Measurements from ENCODE around the gene MTCH2. TPM values are rescaled to one million over a fixed set of nuclear protein-coding genes. Genes with fewer than 3 reads are reported as not detected.

MTCH2 gene
- total and polyA plus RNA-seq, 2 experiments from 2014 or later: 72.6 to 271 TPM

DNA sequence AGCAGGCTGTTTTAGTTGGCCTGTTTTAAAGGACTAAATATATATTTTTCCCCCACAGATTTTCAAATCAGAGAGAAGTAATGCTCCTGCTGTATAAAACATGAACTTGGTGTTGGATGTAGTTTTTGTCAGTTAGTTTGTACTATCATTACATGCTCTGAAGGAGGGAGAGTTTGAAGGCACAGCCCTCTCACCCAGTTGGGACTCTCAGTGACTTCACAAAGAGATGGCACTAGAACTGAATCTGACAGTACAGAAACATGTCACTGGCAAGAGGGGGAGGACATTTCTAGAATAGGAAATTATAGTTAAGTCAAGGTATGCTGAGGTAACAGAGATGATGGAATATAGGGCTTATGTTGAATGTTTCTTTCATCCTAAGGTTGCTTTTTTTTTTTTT is 27.1 kb downstream of the MTCH2 start:
- no peak for DNase-seq (ENCODE audit: low read depth in 1 of 2, low spot score in 1 of 2)
- TF ChIP-seq, protein P1, sequence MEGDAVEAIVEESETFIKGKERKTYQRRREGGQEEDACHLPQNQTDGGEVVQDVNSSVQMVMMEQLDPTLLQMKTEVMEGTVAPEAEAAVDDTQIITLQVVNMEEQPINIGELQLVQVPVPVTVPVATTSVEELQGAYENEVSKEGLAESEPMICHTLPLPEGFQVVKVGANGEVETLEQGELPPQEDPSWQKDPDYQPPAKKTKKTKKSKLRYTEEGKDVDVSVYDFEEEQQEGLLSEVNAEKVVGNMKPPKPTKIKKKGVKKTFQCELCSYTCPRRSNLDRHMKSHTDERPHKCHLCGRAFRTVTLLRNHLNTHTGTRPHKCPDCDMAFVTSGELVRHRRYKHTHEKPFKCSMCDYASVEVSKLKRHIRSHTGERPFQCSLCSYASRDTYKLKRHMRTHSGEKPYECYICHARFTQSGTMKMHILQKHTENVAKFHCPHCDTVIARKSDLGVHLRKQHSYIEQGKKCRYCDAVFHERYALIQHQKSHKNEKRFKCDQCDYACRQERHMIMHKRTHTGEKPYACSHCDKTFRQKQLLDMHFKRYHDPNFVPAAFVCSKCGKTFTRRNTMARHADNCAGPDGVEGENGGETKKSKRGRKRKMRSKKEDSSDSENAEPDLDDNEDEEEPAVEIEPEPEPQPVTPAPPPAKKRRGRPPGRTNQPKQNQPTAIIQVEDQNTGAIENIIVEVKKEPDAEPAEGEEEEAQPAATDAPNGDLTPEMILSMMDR (IDR thresholded peaks at IDR 0.05; ENCODE audit: low read depth, low read length): no peak
- Histone ChIP-seq H3K4me3 (no peak overlapping the region), H3K36me3 (peaks cover 15% of the 10 kb centered on the region), H3K27me3 (no peaks in the 10 kb centered on the region), H3K4me1 (ENCODE audit: low read depth) (no peaks in the 10 kb centered on the region), H3K27ac (no peak overlapping the region), H3K9me3 (ENCODE audit: low read depth) (no peaks in the 10 kb centered on the region)

DNA sequence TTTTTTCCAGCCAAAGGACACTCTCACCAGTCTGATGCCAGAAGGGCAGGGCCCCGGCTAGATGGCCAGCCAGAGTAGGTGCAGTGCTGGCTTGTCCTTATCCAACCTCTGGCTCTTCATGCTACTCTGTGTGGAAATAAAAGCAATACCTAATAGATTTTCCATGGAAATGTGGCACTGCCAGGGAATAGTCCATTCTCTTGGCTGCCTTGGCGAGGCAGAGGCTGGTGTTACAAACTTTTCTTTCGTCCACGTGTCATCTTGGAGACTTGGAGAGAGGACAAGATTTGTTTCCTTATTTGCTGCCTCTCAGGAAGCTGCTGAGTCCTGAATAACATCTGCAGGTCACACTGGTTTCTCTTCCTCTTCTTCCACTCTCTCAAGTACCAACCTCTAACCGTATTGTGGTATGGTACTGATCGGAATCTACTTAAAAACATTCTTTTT is 31.0 kb downstream of the MTCH2 start:
- Histone ChIP-seq H3K36me3 (no peaks in the 10 kb centered on the region), H3K4me3 (no peak overlapping the region), H3K27me3 (no peaks in the 10 kb centered on the region), H3K27ac (no peak overlapping the region), H3K9me3 (ENCODE audit: low read depth) (no peaks in the 10 kb centered on the region), H3K4me1 (ENCODE audit: low read depth) (peaks cover 21% of the 10 kb centered on the region)
- TF ChIP-seq, protein P1 (IDR thresholded peaks at IDR 0.05; ENCODE audit: low read depth, low read length): no peak
- DNase-seq (ENCODE audit: low read depth in 1 of 2, low spot score in 1 of 2): no peak

DNA sequence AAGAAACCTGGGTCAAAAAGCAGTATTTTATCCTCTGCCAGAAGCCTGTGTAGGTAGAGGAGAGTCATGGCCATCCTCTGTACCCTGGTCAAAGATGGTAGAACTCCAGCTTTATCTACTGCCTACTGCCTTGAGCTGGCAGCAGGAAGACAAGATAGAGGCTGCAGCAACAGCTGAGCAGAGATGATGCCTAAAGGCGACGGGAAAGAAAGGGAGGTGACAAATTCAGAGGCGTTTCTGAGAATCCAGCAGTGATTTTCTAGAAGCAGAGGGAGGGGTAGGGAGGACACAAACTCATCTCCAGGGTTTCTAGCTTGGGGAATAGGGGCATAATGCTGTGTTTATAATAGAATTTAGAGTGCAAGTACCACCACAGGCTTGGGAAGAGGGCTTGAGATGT is 32.7 kb downstream of the MTCH2 start:
- Histone ChIP-seq H3K27ac (no peak overlapping the region), H3K27me3 (no peaks in the 10 kb centered on the region), H3K4me1 (ENCODE audit: low read depth) (peaks cover 35% of the 10 kb centered on the region), H3K4me3 (no peak overlapping the region), H3K9me3 (ENCODE audit: low read depth) (no peaks in the 10 kb centered on the region), H3K36me3 (no peaks in the 10 kb centered on the region)
- no peak for DNase-seq (ENCODE audit: low read depth in 1 of 2, low spot score in 1 of 2)
- TF ChIP-seq, protein P1 (IDR thresholded peaks at IDR 0.05; ENCODE audit: low read depth, low read length): no peak

DNA sequence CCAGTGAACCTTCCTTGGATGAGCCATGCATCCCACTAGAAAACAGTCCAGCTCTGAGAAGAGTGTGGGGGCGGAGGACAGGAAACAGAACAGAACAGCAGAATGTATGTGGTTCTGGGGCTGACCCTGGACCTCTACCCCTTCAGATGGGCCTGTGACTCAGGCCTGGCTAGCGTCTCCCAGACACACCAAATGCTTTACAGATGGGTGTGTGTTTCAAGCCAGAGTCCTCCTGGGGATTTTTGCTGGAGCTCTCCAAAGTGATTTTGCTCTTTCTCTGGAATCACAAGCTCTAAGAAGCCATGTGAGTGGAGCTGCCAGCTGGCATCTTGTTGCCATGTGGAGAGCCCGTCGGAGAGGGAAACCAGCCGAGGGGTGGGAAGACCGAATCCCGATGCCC is 35.0 kb downstream of the MTCH2 start:
- TF ChIP-seq, protein P1 (IDR thresholded peaks at IDR 0.05; ENCODE audit: low read depth, low read length): no peak
- H3K4me3 ChIP-seq: peak overlapping the region; percentile 14
- peak overlapping the region; percentile 88 for H3K27ac ChIP-seq
- peak; percentile 67 to 93 for DNase-seq (ENCODE audit: low read depth in 1 of 2, low spot score in 1 of 2)
- H3K27me3 ChIP-seq: no peaks in the 10 kb centered on the region
- no peaks in the 10 kb centered on the region for H3K36me3 ChIP-seq
- H3K9me3 ChIP-seq (ENCODE audit: low read depth): no peaks in the 10 kb centered on the region
- H3K4me1 ChIP-seq (ENCODE audit: low read depth): peaks cover 35% of the 10 kb centered on the region

DNA sequence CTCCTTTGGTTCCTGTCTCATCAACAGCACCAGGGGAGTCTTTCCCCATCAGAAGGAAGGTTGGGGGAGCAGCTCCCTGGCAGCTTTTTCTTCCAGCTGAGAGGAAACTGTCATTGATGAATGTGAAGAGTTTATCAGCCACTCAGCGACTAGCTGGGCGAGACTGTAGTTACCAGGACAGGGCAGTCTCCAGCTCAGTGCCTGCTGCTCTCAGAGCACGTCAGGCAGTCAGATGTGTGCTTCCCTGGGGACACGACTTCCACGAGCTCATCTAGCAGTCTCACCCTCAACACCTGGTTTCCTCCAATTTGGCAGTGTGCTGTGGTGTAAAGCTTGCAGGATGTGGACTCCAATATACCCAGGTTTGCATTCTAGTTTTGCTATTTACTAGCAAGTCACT is 35.6 kb downstream of the MTCH2 start:
- H3K27ac ChIP-seq: peak overlapping the region; percentile 88
- peak; percentile 42 to 88 for DNase-seq (ENCODE audit: low read depth in 1 of 2, low spot score in 1 of 2)

More for the DNA sequence above, 35.6 kb downstream of the MTCH2 start:
- Histone ChIP-seq H3K4me1 (ENCODE audit: low read depth) (peaks cover 35% of the 10 kb centered on the region), H3K36me3 (no peaks in the 10 kb centered on the region), H3K9me3 (ENCODE audit: low read depth) (no peaks in the 10 kb centered on the region), H3K4me3 (peak overlapping the region; percentile 14), H3K27me3 (no peaks in the 10 kb centered on the region)
- TF ChIP-seq, protein P1 (IDR thresholded peaks at IDR 0.05; ENCODE audit: low read depth, low read length): no peak

All from cardiac muscle cell (in vitro differentiated cells and primary cell).